KOPT-K1 (cell line): ENCODE measurements around the gene INTS11.

ENCODE experiments used
- H3K27ac ChIP-seq: fragments of 200-600 bp; sonication (generic); 2 replicates; pipeline ENCODE4 v1.5.1; 2016; ENCODE audit warnings: antibody characterized with exemption, mild to moderate bottlenecking, low read depth, low read length; ENCODE audit not compliant: poor library complexity, severe bottlenecking
- H3K36me3 ChIP-seq: fragments of 200-600 bp; sonication (generic); 2 replicates; pipeline ENCODE4 v1.5.1; 2017; ENCODE audit warnings: antibody characterized with exemption, mild to moderate bottlenecking, low read length, moderate library complexity; ENCODE audit not compliant: insufficient read depth
- H3K9me3 ChIP-seq: fragments of 200-600 bp; sonication (generic); 2 replicates; pipeline ENCODE4 v1.5.1; 2017; ENCODE audit warnings: antibody characterized with exemption, low read length, mild to moderate bottlenecking; ENCODE audit not compliant: insufficient read depth, poor library complexity, severe bottlenecking

Gene INTS11

GRCh38 chr1:1351511-1352427, 27.3 kb upstream of the INTS11 start:
- H3K9me3 ChIP-seq: no peaks in the 10 kb centered on the region
- no peaks in the 10 kb centered on the region for H3K36me3 ChIP-seq
- no peak overlapping the region for H3K27ac ChIP-seq

DNA sequence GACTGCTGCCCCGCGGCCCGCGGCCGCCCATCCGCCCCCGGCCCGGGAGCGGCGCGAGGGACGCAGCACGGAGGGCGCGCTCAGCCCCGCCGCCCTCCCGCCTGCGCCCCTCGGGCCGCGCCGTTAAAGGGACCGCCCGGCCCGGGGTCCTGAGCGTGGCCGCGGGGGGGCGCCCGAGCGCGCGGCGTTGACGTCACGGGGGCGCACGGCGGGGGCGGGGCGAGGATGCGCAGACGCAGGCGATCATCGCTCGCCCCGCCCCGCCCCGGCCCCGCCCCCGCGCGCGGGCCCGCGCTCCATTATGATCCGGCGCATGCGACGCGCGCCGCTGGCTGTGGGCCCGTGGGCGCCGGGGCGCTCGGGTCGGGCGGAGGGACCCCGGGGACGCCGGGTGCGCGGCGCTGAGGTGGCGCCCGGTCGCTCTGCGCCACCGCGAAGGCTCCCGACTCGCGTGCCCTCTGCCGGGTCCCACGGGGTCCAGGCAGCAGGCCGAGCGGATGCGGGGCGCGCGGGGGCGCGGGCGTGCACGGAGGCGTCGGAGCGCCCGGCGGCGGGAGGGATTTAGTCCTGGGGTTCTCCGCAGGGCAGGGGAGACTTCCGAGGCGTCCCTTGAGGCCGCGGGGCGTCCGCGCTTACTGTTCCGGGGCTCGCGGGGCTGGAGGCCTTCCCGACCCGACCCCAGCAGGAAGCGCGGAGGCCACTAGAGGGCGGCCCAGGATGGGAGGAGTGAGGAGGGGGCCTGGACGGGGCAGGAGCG, 25.0 kb upstream of the INTS11 start, which contains the start of gene DVL1:
TSS of gene DVL1 (minus strand) at position 163 of the 757 bp plus-strand sequence. CDS start 353 bp downstream, outside the sequence.
- H3K36me3 ChIP-seq: no peaks in the 10 kb centered on the region
- peak within 1 kb of the TSS; percentile 83 for H3K27ac ChIP-seq
- no peaks in the 10 kb centered on the region for H3K9me3 ChIP-seq

GRCh38 chr1:1348420-1349255, 24.2 kb upstream of the INTS11 start:
- H3K27ac ChIP-seq: peak overlapping the region; percentile 53
- H3K9me3 ChIP-seq: no peaks in the 10 kb centered on the region
- H3K36me3 ChIP-seq: no peaks in the 10 kb centered on the region

DNA sequence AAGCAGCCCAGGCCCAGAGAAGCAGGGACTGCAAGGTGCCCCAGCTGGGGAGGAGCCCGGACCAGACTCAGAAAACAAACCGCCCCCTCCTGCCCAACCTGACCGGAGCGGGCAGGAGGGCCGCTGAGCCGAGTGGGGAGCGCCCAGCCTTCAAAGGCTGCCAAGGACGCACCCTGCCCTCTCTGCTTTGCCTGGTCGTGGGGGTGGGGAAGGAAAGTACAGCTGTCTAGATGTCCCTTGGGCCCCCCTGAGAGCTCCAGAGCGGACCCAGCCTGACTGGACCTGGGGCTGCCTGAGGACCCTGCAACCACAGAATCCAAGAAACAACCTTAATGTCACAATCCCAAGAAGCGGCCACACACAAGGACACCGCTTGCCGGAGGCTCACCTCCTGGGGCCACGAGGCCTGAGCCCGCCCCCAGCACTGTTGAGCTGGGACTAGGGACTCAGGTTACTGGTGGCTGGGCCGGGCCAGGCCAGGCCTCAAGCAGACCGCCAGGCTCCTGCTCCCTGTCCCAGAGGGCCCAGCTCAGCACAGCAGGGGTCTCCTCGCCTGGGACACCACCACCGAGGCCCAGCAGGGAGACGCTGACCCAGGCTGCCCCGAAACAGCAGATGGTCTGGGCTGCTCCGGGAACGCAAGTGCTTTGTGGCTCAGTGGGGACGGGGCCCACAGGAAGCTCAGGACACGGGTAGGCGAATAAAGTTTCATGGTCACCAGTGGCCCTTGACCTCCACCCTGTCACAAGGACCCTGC, 23.4 kb upstream of the INTS11 start:
- Histone ChIP-seq H3K9me3 (no peaks in the 10 kb centered on the region), H3K36me3 (no peaks in the 10 kb centered on the region), H3K27ac (peak overlapping the region; percentile 53)

GRCh38 chr1:1347026-1347595, 22.7 kb upstream of the INTS11 start:
- Histone ChIP-seq H3K9me3 (no peaks in the 10 kb centered on the region), H3K36me3 (no peaks in the 10 kb centered on the region), H3K27ac (no peak overlapping the region)

- Histone ChIP-seq H3K36me3 (peaks cover 3% of the 10 kb centered on the region; the same call in 1 of the 2 replicates), H3K27ac (no peak overlapping the region), H3K9me3 (no peaks in the 10 kb centered on the region)
These were observed 22.0 kb upstream of the INTS11 start for GRCh38 chr1:1346501-1346890.

DNA sequence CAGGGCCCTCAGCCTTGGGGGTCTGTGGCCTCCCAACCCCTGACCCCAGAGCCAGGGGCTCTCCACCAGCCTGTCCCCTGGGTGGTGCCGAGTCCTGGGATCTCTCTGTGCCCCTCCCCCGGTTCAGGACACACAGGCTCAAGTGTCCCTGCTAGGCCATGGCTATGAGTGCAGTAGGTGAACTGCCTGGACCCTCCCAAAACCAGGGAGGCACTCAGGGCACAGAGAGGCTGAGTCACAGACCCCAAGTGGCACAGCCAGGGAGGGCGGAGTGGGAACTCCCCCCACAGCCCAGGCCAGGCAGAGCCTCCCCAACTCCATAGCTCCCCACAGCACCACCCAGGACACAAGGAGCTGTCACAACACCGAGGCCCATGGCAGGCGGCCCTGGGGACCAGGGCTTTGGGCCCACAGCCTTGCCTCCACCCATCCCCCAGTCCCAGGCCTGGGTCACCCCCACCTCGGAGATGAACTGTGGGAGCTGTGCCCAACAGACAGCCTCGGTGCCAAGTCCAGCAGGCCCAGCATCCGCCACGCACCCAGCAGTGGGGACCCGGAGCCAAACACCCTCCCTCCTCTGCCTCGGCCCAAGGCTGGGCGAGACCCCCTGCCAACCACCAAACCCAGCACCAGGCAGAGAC, 21.5 kb upstream of the INTS11 start:
- H3K27ac ChIP-seq: no peak overlapping the region
- peaks cover 8% of the 10 kb centered on the region; the same call in 1 of the 2 replicates for H3K36me3 ChIP-seq
- H3K9me3 ChIP-seq: no peaks in the 10 kb centered on the region

DNA sequence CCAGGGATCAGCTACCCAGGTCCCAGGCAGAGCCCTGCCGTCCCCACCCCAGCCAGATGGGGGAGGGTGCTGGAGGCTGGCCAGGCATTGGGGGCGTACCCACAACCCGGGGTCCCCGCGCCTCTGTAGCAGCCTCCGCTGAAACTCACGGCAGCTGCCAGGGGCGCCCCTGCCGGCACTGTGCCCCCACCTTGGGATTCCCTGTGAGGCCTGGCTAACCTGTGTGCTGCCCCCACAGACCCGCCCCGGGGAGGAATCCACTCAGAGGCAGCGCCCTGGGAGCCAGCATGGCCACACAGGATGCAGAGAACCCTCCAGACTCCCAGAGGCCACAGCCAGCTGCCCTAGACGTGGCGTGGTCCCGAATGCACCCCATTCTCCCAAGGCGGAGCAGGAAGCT, 20.9 kb upstream of the INTS11 start:
- Histone ChIP-seq H3K36me3 (peaks cover 11% of the 10 kb centered on the region; the same call in 1 of the 2 replicates), H3K27ac (no peak overlapping the region), H3K9me3 (no peaks in the 10 kb centered on the region)

DNA sequence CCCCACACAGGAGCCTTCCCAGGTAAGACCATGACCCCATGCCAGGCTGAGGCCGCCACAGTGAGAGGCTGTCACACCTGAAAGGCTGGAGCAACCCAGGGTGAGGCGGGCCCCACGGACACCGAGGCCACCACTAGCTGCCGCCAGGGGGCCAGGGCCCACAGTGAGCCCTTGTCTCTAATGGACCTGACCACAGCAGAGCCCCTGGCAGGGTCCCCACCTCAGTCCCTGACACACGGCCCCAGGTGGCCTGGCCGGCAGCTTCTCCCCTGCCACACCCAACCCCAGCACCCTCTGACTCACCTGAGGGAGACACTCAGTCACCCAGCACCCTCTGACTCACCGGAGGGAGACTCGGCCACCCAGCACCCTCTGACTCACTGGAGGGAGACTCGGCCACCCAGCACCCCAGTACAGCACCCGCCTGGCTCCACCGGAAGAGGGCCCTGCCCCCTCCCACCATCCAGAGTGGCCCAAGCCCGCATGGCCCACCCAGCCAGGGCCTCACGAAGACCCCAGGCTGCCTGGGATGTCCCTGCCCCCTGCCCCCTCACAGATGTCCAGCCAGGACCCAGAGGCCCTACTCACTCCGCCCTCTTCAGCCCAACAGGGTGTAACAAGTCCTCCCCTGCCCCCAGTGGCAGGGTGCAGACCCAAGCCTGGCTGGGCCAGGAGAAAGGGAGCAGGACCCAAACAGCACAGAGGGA, 20.3 kb upstream of the INTS11 start:
- H3K36me3 ChIP-seq: peaks cover 14% of the 10 kb centered on the region; the same call in 1 of the 2 replicates
- H3K27ac ChIP-seq: no peak overlapping the region
- no peaks in the 10 kb centered on the region for H3K9me3 ChIP-seq

GRCh38 chr1:1343811-1344421, 19.5 kb upstream of the INTS11 start:
- H3K27ac ChIP-seq: no peak overlapping the region
- no peaks in the 10 kb centered on the region for H3K9me3 ChIP-seq
- peaks cover 17% of the 10 kb centered on the region; the same call in 1 of the 2 replicates for H3K36me3 ChIP-seq

GRCh38 chr1:1342584-1343115, 18.2 kb upstream of the INTS11 start:
- no peak overlapping the region for H3K27ac ChIP-seq
- peaks cover 23% of the 10 kb centered on the region; the same call in 1 of the 2 replicates for H3K36me3 ChIP-seq

GRCh38 chr1:1342061-1342562, 17.7 kb upstream of the INTS11 start:
- Histone ChIP-seq H3K9me3 (no peaks in the 10 kb centered on the region), H3K27ac (no peak overlapping the region), H3K36me3 (peaks cover 28% of the 10 kb centered on the region; the same call in 1 of the 2 replicates)

More at GRCh38 chr1:1342584-1343115, 18.2 kb upstream of the INTS11 start:
- no peaks in the 10 kb centered on the region for H3K9me3 ChIP-seq
